Left ventricle myocardium inferior (tissue), 1 donor: ENCODE data around the gene POLRMT. TPM values are rescaled to one million over a fixed set of nuclear protein-coding genes. Genes with fewer than 3 reads are reported as not detected.
"Not testable (repeated sequence)": the region's sequence is repeated elsewhere in the genome, so short reads cannot be mapped to it uniquely, and the experiment has no call there.

Source experiments
- DNase-seq: peaks from one replicate; pipeline ENCODE4 v3.0.0-alpha.2; 2020
- H3K27ac ChIP-seq: fragments of 200-600 bp; replicated peaks from 2 replicates; pipeline ENCODE4 v1.8.0; 2021
- H3K27me3 ChIP-seq: fragments of 200-600 bp; 2 replicates; pipeline ENCODE4 v1.8.0; 2021; ENCODE audit warnings: low read depth
- H3K36me3 ChIP-seq: fragments of 200-600 bp; 2 replicates; pipeline ENCODE4 v1.8.0; 2021
- H3K4me1 ChIP-seq: fragments of 200-600 bp; 2 replicates; pipeline ENCODE4 v1.8.0; 2021
- H3K4me3 ChIP-seq: fragments of 200-600 bp; 2 replicates; pipeline ENCODE4 v1.8.0; 2021; ENCODE audit warnings: mild to moderate bottlenecking, moderate library complexity
- H3K9me3 ChIP-seq: fragments of 200-600 bp; replicated peaks from 2 replicates; pipeline ENCODE4 v1.8.0; 2021
- intact Hi-C: fragments of 100-400 bp; cut with micrococcal nuclease; formaldehyde crosslinking; loops from one replicate; pipeline ENCODE4 v1.11.0; 2022
- total RNA-seq: library from RNA; stranded (reverse); fragmentation: NEBNext Ultra II Directional; extraction: Animal tissue kit (Norgen Biotek cat#: 25700); gene quantifications from one replicate; pipeline ENCODE4 v1.2.1, GENCODE V29; 2021
- TF ChIP-seq, protein P1 (sequence below): fragments of 200-600 bp; IDR thresholded peaks from 2 replicates; pipeline ENCODE4 v1.8.0; 2021; ENCODE audit warnings: antibody characterized with exemption, mild to moderate bottlenecking, borderline replicate concordance
- donor health status: DM: no; HTN: yes; CAD: no; lungs with severe emphysema.

The POLRMT gene
- total RNA-seq, 1 donor from 2014 or later, result 54.3 TPM

DNA sequence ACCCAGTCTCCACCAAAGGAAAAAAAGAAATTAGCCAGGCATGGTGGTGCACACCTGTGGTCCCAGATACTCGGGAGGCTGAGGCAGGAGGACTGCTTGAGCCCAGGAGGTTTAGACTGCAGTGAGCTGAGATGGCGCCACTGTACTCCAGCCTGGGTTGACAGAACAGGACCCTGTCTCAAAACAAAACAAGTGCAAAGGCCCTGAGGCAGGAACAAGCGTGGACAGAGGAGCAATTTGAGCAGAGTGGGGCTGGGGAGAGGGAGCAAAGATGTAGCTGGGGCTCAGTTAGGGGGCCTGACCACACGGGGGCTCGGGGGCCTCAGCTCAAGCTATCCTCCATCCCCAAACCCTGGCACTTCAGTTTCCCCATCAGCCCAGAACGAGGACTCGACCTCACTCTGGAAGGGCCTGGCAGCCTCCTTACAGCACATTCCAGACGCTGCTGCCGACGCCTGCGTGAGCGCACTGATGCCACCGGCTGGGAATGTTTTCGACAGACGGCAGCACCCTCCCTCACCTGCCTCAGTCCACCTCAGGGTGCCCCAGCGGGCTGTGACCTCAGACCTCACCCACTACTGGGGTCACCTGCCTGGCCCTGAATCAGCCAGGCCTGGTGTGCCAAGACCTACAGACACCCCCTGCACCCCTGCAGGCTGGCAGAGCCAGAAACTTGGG lies 1.8 kb upstream of the POLRMT start:
- Histone ChIP-seq H3K36me3 (peaks cover 6% of the 10 kb centered on the region), H3K27ac (no peak overlapping the region), H3K4me1 (peaks cover 50% of the 10 kb centered on the region), H3K4me3 (no peak overlapping the region), H3K9me3 (no peaks in the 10 kb centered on the region), H3K27me3 (no peaks in the 10 kb centered on the region)
- TF ChIP-seq, protein P1, sequence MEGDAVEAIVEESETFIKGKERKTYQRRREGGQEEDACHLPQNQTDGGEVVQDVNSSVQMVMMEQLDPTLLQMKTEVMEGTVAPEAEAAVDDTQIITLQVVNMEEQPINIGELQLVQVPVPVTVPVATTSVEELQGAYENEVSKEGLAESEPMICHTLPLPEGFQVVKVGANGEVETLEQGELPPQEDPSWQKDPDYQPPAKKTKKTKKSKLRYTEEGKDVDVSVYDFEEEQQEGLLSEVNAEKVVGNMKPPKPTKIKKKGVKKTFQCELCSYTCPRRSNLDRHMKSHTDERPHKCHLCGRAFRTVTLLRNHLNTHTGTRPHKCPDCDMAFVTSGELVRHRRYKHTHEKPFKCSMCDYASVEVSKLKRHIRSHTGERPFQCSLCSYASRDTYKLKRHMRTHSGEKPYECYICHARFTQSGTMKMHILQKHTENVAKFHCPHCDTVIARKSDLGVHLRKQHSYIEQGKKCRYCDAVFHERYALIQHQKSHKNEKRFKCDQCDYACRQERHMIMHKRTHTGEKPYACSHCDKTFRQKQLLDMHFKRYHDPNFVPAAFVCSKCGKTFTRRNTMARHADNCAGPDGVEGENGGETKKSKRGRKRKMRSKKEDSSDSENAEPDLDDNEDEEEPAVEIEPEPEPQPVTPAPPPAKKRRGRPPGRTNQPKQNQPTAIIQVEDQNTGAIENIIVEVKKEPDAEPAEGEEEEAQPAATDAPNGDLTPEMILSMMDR, result no peak
- intact Hi-C loops, result no loop called here
- DNase-seq, result no peak

DNA sequence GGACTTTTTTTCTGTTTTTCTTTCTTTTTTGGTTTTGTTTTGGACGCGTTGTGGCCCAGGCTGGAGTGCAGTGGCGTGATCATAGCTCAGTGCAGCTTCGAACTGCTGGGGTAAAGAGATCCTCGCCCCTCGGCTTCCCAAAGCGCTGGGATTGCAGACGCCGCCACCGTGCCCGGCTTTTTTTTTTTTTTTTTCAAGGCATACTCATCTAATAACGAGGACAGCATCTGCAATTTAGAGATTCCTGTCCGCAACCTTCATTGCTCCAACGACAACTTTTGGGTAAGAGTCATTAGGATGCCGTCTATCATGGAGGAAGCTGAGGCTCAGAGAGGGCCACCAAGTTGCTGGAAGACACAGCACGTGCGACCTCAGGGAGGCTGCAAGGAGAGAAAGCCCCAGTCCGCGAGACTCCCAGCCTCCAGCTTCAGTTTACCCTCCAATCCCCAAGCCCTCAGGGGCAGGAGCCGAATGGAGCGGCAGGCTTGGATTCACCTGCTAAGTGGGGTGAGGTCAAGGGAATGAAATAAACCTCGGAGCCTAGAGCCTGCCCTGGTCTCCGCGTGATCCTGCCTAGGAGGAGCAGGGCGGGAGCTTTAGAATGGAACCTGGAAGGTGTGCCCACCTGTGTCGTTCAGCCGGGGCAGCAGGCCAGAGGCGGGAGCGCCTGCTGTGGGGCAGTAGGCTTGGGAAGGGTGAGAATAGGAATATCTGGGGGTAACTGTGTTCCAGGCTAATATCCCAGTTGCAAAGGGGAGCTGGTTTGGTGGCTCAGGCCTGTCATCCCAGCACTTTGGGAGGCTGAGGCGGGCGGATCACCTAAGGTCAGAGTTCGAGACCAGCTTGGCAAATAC lies 676 bp upstream of the POLRMT start:
- H3K9me3 ChIP-seq, result no peaks in the 10 kb centered on the region
- peak overlapping the region; percentile 85 for H3K27ac ChIP-seq
- TF ChIP-seq, protein P1, result no peak
- no peaks in the 10 kb centered on the region for H3K27me3 ChIP-seq
- H3K4me1 ChIP-seq, result peaks cover 49% of the 10 kb centered on the region
- H3K36me3 ChIP-seq, result peaks cover 13% of the 10 kb centered on the region
- intact Hi-C loops, result no loop called here
- H3K4me3 ChIP-seq, result peak overlapping the region; percentile 85
- no peak for DNase-seq

DNA sequence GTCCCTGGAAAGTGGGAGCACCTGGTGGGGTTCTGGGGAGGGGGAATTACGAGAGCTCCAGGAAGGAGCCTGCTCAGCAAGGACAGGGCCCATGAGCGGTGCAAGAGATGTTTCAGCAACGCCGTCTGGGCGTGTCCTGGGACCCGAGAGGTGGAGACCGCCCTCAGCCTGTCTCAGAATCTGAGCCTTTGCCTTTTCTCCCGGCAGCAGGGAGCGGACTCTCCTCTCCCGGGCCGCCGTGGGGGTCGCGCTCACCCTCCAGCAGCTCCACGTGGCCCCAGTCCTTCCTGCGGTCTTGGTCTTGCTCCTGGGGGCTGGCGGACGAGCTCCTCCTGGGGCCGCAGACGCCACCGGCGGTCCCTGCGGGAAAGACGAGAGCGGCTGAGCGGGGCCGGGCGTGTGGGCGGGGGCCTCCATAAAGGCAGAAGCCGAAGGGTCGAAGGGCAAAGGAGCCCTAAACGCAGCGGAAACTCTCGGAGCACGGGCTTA lies 714 bp downstream of the POLRMT start:
- no peaks in the 10 kb centered on the region for H3K27me3 ChIP-seq
- intact Hi-C loops, result no loop called here
- peaks cover 27% of the 10 kb centered on the region for H3K36me3 ChIP-seq
- peak overlapping the region; percentile 85 for H3K4me3 ChIP-seq
- peaks cover 43% of the 10 kb centered on the region for H3K4me1 ChIP-seq
- H3K9me3 ChIP-seq, result no peaks in the 10 kb centered on the region
- peak overlapping the region; percentile 85 for H3K27ac ChIP-seq
- no peak for DNase-seq
- TF ChIP-seq, protein P1, result no peak

DNA sequence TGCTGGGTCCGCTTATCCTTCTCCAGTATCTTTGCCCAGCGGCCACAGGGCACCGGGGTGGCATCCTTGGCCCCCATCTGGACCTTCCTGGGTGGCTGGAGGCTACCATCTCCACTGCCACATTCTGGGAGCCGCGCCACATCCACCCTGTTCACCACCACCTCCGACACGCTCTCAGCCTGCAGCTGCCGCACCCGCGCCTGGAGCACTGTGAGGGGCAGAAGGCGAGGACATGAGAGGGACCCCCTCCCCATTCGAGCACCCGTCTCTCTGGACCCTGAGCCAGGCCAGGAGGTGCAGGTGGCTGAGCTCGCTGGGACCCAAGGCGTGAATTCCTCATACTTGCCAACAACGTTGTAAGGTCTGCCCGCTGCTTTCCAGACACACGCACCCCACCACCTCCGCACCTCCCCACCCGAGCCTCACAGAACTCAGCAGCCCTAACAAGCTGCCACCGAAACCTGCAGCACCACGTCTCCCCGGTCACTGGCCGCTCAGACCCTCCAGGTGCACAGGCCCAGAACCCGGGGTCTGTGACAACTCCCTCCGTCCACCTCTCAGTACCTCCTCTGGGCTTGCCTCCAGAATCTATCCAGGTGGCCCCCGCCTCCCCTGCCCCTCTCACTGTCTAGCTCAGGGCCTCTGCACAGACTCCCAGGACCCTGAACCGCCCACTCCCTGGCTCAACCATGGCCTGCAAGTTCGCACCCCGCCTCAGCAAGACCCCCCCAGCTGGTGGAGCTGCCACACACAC lies 3.2 kb downstream of the POLRMT start:
- Histone ChIP-seq H3K4me1 (peaks cover 43% of the 10 kb centered on the region), H3K36me3 (peaks cover 42% of the 10 kb centered on the region)
- no peak for DNase-seq

DNA sequence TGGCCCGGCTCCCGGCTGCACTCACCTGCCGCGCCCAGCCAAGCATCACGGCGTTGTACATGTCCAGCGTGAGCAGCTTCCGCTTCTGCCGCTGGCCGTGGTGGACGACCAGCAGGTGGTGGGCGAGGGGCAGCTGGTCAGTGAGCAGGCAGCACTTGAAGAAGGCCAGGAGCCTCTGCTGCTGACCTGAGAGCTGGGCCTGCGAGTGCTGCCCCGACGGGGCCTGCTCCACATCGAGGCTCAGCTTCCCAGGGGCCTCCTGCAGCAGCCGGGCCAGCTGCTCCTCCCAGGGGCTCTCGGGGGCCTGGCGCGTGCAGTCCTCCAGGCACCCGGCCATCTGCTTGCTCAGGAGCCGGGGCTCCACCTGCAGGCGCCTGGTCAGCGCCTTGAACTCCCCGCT lies 3.8 kb downstream of the POLRMT start:
- H3K9me3 ChIP-seq, DNase-seq, H3K27ac ChIP-seq, H3K4me3 ChIP-seq, H3K27me3 ChIP-seq, intact Hi-C loops: not testable (repeated sequence)
- Histone ChIP-seq H3K36me3 (peaks cover 48% of the 10 kb centered on the region), H3K4me1 (peaks cover 41% of the 10 kb centered on the region)

More for the DNA sequence above, 3.2 kb downstream of the POLRMT start:
- no peak overlapping the region for H3K27ac ChIP-seq
- intact Hi-C loops, result no loop called here
- H3K9me3 ChIP-seq, result no peaks in the 10 kb centered on the region
- H3K4me3 ChIP-seq, result no peak overlapping the region
- TF ChIP-seq, protein P1, result no peak
- H3K27me3 ChIP-seq, result no peaks in the 10 kb centered on the region
